WTC11 (cell line): Measurements from ENCODE around the gene ZNF557. TPM values are rescaled to one million over a fixed set of nuclear protein-coding genes. Genes with fewer than 3 reads are reported as not detected.

Experiments
- ATAC-seq: fragments of 200-7000 bp; cut with Tn5 transposase; 2 replicates; pipeline ENCODE4 v1.10.0; 2021; ENCODE audit warnings: mild to moderate bottlenecking, moderate library complexity
- CTCF ChIA-PET: fragments of 300-600 bp; sonication (Branson Sonifier 250); formaldehyde crosslinking; loops from one replicate; lab custom pipeline; 2021; ENCODE audit warnings: antibody characterized with exemption; lab: Charles Lee
- POLR2A ChIA-PET: fragments of 350-600 bp; sonication (Branson Sonifier 250); formaldehyde crosslinking; loops from one replicate; lab custom pipeline; 2021; ENCODE audit warnings: antibody characterized with exemption; lab: Charles Lee
- DNase-seq: peaks from one replicate; pipeline ENCODE4 v3.0.0; 2021; ENCODE audit warnings: low spot score
- H3K27ac Mint-ChIP-seq: 2 replicates; pipeline ENCODE4 v1.8.0; 2021; ENCODE audit warnings: mixed read lengths
- H3K27me3 Mint-ChIP-seq: 2 replicates; pipeline ENCODE4 v1.8.0; 2021; ENCODE audit warnings: low read depth, mild to moderate bottlenecking, moderate library complexity, mixed read lengths
- H3K36me3 Mint-ChIP-seq: 2 replicates; pipeline ENCODE4 v1.8.0; 2021; ENCODE audit warnings: mixed read lengths
- H3K4me1 Mint-ChIP-seq: 2 replicates; pipeline ENCODE4 v1.8.0; 2022; ENCODE audit warnings: mixed read lengths
- H3K4me3 Mint-ChIP-seq: 2 replicates; pipeline ENCODE4 v1.8.0; 2021; ENCODE audit warnings: mild to moderate bottlenecking, moderate library complexity, mixed read lengths
- H3K9me3 Mint-ChIP-seq: 2 replicates; pipeline ENCODE4 v1.8.0; 2021; ENCODE audit warnings: mixed read lengths
- ARID4B ChIP-seq: sonication (generic); formaldehyde crosslinking; IDR thresholded peaks from 2 replicates; pipeline ENCODE4 v1.8.0; 2023; ENCODE audit warnings: missing genetic modification reagents, mild to moderate bottlenecking, borderline replicate concordance
- ELF4 ChIP-seq: sonication (generic); formaldehyde crosslinking; IDR thresholded peaks from 2 replicates; pipeline ENCODE4 v1.8.1; 2022; ENCODE audit warnings: low read depth, mild to moderate bottlenecking, moderate library complexity, missing genetic modification reagents
- ESRRA ChIP-seq: sonication (generic); formaldehyde crosslinking; IDR thresholded peaks from 2 replicates; pipeline ENCODE4 v1.8.1; 2022; ENCODE audit warnings: mild to moderate bottlenecking, missing genetic modification reagents, borderline replicate concordance
- FOXP4 ChIP-seq: sonication (generic); formaldehyde crosslinking; IDR thresholded peaks from 2 replicates; pipeline ENCODE4 v1.8.0; 2022; ENCODE audit warnings: mild to moderate bottlenecking, missing genetic modification reagents
- HMGA2 ChIP-seq: fragments of 250-450 bp; sonication (Bioruptor Pico); IDR thresholded peaks from 2 replicates; pipeline ENCODE4 v1.4.0; 2021; ENCODE audit warnings: mild to moderate bottlenecking, moderate library complexity
- IRF1 ChIP-seq: sonication (generic); formaldehyde crosslinking; IDR thresholded peaks from 2 replicates; pipeline ENCODE4 v1.8.0; 2023; ENCODE audit warnings: missing genetic modification reagents
- ZBTB43 ChIP-seq: sonication (generic); formaldehyde crosslinking; IDR thresholded peaks from 2 replicates; pipeline ENCODE4 v1.8.1; 2023; ENCODE audit warnings: mild to moderate bottlenecking, missing genetic modification reagents
- ZNF138 ChIP-seq: sonication (generic); formaldehyde crosslinking; conservative IDR thresholded peaks from 2 replicates; pipeline ENCODE4 v1.8.1; 2022; ENCODE audit warnings: mild to moderate bottlenecking, moderate library complexity, missing genetic modification reagents
- ZNF317 ChIP-seq: sonication (generic); formaldehyde crosslinking; IDR thresholded peaks from 2 replicates; pipeline ENCODE4 v1.8.1; 2023; ENCODE audit warnings: low read depth, mild to moderate bottlenecking, moderate library complexity, missing genetic modification reagents, borderline replicate concordance
- ZNF396 ChIP-seq: fragments of 250-450 bp; sonication (Bioruptor Pico); IDR thresholded peaks from 2 replicates; pipeline ENCODE4 v1.8.0; 2021; ENCODE audit warnings: mild to moderate bottlenecking, moderate library complexity, borderline replicate concordance
- total RNA-seq: library from RNA; stranded (reverse); gene quantifications from 3 replicates; pipeline ENCODE4 v1.2.3, GENCODE V29; 2021
- TF ChIP-seq, protein P1 (sequence below): sonication (generic); formaldehyde crosslinking; IDR thresholded peaks from 2 replicates; pipeline ENCODE4 v1.8.1; 2022; ENCODE audit warnings: low read depth, missing genetic modification reagents, borderline replicate concordance
- TF ChIP-seq, protein P2 (sequence below): sonication (generic); formaldehyde crosslinking; IDR thresholded peaks from 2 replicates; pipeline ENCODE4 v1.8.0; 2022; ENCODE audit warnings: mild to moderate bottlenecking, missing genetic modification reagents

The ZNF557 gene
- total RNA-seq, 1 experiment from 2014 or later: 6.7 TPM

- H3K36me3 Mint-ChIP-seq: peaks cover 22% of the 10 kb centered on the region
- H3K4me1 Mint-ChIP-seq: no peaks in the 10 kb centered on the region
- TF ChIP-seq ELF4 (CRISPR knock-in tag): no peak
- peak; percentile 2; the same call in 1 of the 2 replicates for TF ChIP-seq ESRRA (CRISPR knock-in tag)
- no peak for TF ChIP-seq FOXP4 (CRISPR knock-in tag)
- no peak for TF ChIP-seq ARID4B (CRISPR knock-in tag)
- ChIA-PET POLR2A (interaction anchor here (0.7 to 1.1 kb wide), 2 partner anchors 295 to 1166 kb away, joined by 3 to 4 read pairs; partner anchors contain the start of genes NDUFA11 and VMAC), CTCF (interaction anchor here (1.0 to 1.5 kb wide), 5 partner anchors 30 to 336 kb away, joined by 3 to 11 read pairs (median 6); no protein-coding TSS in a partner anchor)
- H3K4me3 Mint-ChIP-seq: peak overlapping the region; percentile 94
- DNase-seq (no peak), ATAC-seq (no peak)
- H3K27ac Mint-ChIP-seq: no peak overlapping the region
- no peaks in the 10 kb centered on the region for H3K27me3 Mint-ChIP-seq
- peaks cover 28% of the 10 kb centered on the region for H3K9me3 Mint-ChIP-seq
Measured at GRCh38 chr19:7069904-7070226, 362 bp downstream of the ZNF557 start.

- ATAC-seq (no peak), DNase-seq (no peak)
- Mint-ChIP-seq H3K4me1 (no peaks in the 10 kb centered on the region), H3K4me3 (peak overlapping the region; percentile 36; the same call in 1 of the 2 replicates)
- POLR2A ChIA-PET: no interaction called here
- TF ChIP-seq, protein P1, sequence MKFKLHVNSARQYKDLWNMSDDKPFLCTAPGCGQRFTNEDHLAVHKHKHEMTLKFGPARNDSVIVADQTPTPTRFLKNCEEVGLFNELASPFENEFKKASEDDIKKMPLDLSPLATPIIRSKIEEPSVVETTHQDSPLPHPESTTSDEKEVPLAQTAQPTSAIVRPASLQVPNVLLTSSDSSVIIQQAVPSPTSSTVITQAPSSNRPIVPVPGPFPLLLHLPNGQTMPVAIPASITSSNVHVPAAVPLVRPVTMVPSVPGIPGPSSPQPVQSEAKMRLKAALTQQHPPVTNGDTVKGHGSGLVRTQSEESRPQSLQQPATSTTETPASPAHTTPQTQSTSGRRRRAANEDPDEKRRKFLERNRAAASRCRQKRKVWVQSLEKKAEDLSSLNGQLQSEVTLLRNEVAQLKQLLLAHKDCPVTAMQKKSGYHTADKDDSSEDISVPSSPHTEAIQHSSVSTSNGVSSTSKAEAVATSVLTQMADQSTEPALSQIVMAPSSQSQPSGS: no peak
- TF ChIP-seq ARID4B (CRISPR knock-in tag) (no peak), ZNF396 (no peak), ZNF138 (CRISPR knock-in tag) (no peak), ZBTB43 (CRISPR knock-in tag) (no peak), IRF1 (CRISPR knock-in tag) (no peak), HMGA2 (CRISPR knock-in tag) (no peak), ZNF317 (CRISPR knock-in tag) (no peak)
- TF ChIP-seq, protein P2, sequence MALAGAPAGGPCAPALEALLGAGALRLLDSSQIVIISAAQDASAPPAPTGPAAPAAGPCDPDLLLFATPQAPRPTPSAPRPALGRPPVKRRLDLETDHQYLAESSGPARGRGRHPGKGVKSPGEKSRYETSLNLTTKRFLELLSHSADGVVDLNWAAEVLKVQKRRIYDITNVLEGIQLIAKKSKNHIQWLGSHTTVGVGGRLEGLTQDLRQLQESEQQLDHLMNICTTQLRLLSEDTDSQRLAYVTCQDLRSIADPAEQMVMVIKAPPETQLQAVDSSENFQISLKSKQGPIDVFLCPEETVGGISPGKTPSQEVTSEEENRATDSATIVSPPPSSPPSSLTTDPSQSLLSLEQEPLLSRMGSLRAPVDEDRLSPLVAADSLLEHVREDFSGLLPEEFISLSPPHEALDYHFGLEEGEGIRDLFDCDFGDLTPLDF (CRISPR knock-in tag): no peak
- TF ChIP-seq, all 79 proteins: peak for 0
- Mint-ChIP-seq H3K9me3 (peaks cover 27% of the 10 kb centered on the region), H3K27me3 (no peaks in the 10 kb centered on the region), H3K27ac (no peak overlapping the region), H3K36me3 (peaks cover 40% of the 10 kb centered on the region)
- CTCF ChIA-PET: no interaction called here
Measured at GRCh38 chr19:7072541-7072940, 3.0 kb downstream of the ZNF557 start.
